Astrocyte of the cerebellum (primary cell): ENCODE data around the gene FSTL1.

Experiments
- DNase-seq: peaks from one replicate; pipeline ENCODE4 v3.0.0-alpha.2; 2011; ENCODE audit warnings: low read depth
- H3K4me3 ChIP-seq: 2 replicates; pipeline ENCODE4 v1.5.1; 2011; ENCODE audit warnings: mild to moderate bottlenecking, low read depth, low read length, moderate library complexity
- CTCF ChIP-seq: IDR thresholded peaks from 2 replicates; pipeline ENCODE4 v1.5.1; 2012; ENCODE audit warnings: low read length, low read depth, moderate library complexity, mild to moderate bottlenecking; ENCODE audit errors: missing control alignments
- in situ Hi-C: cut with HindIII; loops from 2 replicates; pipeline ENCODE4 v1.10.0; 2017; ENCODE audit warnings: low sequenced_read_pairs

Gene FSTL1

GRCh38 chr3:120418446-120418845 is 32.3 kb downstream of the FSTL1 start:
- in situ Hi-C loops = no loop called here
- no peak overlapping the region for H3K4me3 ChIP-seq
- DNase-seq = no peak
- no peak for TF ChIP-seq CTCF

GRCh38 chr3:120417272-120417911 is 33.4 kb downstream of the FSTL1 start:
- no peak overlapping the region for H3K4me3 ChIP-seq
- peak; percentile 78 for TF ChIP-seq CTCF
- DNase-seq = peak; percentile 96
- in situ Hi-C loops = no loop called here

- no peak for DNase-seq
- in situ Hi-C loops = no loop called here
- no peak overlapping the region for H3K4me3 ChIP-seq
- TF ChIP-seq CTCF = no peak
Observed at GRCh38 chr3:120416868-120417267, 33.9 kb downstream of the FSTL1 start.

GRCh38 chr3:120415756-120416155 is 35.0 kb downstream of the FSTL1 start:
- H3K4me3 ChIP-seq = no peak overlapping the region
- no peak for TF ChIP-seq CTCF
- in situ Hi-C loops = no loop called here
- no peak for DNase-seq

- no peak for TF ChIP-seq CTCF
- no peak for DNase-seq
- H3K4me3 ChIP-seq = no peak overlapping the region
- in situ Hi-C loops = no loop called here
Observed at GRCh38 chr3:120410541-120410940, 40.3 kb downstream of the FSTL1 start.

GRCh38 chr3:120410116-120410515 is 40.7 kb downstream of the FSTL1 start:
- in situ Hi-C loops = no loop called here

More at GRCh38 chr3:120410116-120410515, 40.7 kb downstream of the FSTL1 start:
- no peak for TF ChIP-seq CTCF
- no peak overlapping the region for H3K4me3 ChIP-seq
- no peak for DNase-seq
